Frontal cortex (tissue), 4 donors: ENCODE data around the gene BCL2L11. TPM values are rescaled to one million over a fixed set of nuclear protein-coding genes. Genes with fewer than 3 reads are reported as not detected.

ENCODE experiments used
- DNase-seq, 2 donors: peaks; one replicate each; pipeline ENCODE4 v3.0.0; 2012; ENCODE audit warnings: low spot score in 2 of 2
- FAIRE-seq: peaks from 2 replicates; lab custom pipeline; 2012; peaks lifted over from hg19 to GRCh38; lab: Jason Lieb, UNC
- total RNA-seq: library from RNA; depleted of rRNA; stranded (reverse); fragments of >200 nt; gene quantifications from one replicate; pipeline ENCODE4 v1.2.3, GENCODE V29; 2014
- donor health status: control.
- donor health status: control.
- donor health status: control.

The BCL2L11 gene
- total RNA-seq, 1 donor from 2014 or later, result 4.5 TPM

DNA sequence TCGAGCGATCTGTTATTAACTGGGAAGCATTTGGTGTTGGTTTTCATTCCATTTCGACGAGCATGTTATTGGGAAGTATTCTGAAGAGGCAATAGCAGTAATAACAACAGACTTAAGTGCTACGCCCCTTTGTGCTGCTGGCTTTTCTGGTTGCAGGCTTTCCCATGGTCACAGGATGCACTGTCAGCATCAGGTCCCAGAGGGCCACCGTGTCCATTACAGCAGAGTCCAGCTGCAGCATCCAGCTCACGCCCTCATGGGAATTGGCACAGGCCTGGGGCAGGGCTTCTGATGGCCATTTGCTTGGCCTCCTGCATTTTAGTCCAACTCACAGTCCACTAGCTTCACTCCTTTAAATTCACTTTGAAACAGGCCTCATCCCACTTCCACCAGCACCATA, 44.4 kb downstream of the BCL2L11 start:
- DNase-seq (no peak), FAIRE-seq (no peak)

DNA sequence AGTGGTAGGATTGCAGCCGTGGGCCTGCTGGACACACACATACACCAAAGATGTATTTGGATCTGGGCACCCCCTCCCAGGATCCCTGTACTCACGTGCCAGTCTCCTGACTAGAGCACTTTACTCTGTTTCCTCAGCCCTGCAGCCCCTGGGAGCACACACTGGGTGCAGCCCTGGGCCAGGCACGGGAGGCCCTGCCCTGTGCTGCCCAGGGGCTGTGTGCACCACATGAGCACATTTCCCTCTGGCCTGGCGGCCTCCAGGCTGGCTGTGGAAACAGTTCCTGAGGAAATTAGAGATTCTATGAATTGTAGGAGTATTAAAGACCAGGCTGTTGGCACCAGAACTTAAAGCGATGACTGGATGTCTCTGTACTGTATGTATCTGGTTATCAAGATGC, 45.4 kb downstream of the BCL2L11 start:
- DNase-seq (no peak), FAIRE-seq (no peak)

GRCh38 chr2:111167076-111167862, 46.6 kb downstream of the BCL2L11 start:
- no peak for DNase-seq
- FAIRE-seq, result no peak

DNA sequence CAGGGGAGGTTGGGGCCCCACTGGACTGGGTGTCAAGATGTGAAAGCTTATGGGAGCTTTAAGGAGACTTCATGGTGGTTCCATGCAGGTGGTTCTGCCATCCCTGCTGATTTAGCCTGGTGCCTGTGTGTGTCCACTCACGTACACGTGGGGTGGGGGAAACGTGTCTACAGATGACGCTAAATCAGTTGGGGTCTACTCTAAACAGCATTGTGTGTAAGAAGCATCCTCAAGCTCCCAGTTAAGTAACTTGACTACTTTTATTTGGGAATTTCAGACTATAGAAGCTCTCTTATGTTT, 47.1 kb downstream of the BCL2L11 start:
- DNase-seq, result no peak
- no peak for FAIRE-seq

DNA sequence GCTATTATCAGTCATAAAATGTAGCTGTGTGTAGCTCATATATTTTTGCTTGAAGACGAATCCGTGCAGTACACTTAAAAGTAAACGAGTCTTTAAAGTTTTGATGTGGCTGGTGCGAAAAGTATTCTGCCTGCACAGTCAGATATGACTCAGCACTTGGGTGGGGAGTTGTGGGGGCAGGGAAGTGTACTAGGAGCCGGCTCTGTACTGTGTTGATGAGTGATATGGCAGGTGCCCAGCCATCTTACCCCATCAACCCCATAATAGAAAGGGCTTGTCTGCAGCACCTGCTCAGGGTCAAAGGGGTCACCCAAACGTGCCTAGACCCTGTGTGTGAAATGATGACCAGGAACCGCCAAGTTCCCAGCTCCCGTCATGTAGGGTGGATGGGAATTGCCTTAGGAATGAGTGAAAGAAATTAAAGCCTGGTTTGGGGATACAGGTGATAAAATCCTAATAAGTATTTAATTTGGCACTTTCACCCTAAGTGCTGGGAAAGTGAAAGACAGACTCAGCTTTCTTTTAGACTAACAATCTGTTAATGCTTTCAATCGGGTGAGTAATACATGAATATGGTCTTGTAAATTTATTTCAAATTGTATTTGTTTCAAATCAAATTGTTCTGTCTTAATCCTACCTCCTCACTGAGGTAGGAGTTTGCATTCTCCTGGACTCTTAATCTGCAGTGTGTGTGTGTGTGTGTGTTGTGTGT, 48.0 kb downstream of the BCL2L11 start:
- DNase-seq, result peak in 1 of 2 donors; percentile 34
- FAIRE-seq, result no peak

DNA sequence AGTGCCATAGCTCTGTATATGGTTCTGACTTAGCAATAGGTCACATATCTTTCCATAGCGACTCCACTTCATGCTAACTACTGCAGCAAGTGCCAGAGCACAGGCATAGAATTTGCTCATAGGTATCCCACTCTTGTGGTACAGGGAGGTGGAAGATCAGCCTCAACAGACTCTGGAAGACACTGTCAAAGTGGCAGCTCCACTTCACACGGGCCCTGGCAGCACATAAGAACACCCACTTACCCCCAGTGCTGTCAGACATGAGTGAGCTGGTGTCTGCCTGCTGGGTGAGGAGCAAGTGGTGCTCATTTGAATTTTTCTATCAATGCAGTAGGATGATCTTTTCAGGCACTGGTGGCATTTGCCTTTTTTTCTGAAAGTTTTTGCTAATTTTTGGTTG, 48.6 kb downstream of the BCL2L11 start:
- DNase-seq (no peak), FAIRE-seq (no peak)

DNA sequence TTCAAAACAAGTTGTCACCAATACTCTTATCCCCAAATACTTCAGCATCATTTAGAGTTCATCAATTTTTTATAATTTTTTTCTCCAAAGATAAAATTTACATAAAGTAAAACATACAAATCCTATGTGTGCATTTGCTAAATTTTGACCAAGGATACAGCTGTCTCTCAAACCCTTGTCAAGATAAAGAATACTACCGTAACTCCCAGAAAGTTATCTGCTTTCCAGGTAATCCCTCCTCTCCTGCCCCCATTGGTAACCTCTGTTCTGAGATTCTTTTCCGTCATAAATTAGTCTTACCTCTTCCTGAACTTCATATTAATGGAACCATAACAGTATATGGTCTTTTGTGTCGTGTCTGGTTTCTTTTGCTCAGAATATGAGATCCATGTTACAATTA, 49.2 kb downstream of the BCL2L11 start:
- FAIRE-seq (no peak), DNase-seq (no peak)

- no peak for DNase-seq
These were observed 50.7 kb downstream of the BCL2L11 start for GRCh38 chr2:111171337-111171930.

DNA sequence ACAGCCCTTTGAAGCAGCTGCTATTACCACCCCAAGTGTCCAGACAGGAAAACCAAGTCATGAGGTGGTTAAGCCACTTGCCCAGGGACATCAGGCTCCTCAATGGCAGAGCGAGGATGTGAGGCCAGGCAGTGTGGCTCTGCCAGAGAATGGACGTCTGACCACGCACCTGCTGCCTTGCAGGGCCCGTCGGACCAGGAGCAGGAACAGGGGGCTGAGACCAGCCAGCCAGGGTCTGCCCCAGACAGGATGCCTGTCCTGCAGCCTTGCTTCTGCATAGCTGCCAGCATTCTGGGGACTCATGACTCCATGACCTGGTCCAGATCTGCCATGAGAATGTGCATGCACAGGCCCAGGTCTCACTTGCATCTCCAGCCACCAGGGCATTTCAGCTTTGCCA, 52.0 kb downstream of the BCL2L11 start:
- FAIRE-seq (no peak), DNase-seq (no peak)

More at GRCh38 chr2:111171337-111171930, 50.7 kb downstream of the BCL2L11 start:
- FAIRE-seq, result no peak

GRCh38 chr2:111173338-111173737, 52.6 kb downstream of the BCL2L11 start:
- no peak for DNase-seq
- no peak for FAIRE-seq

GRCh38 chr2:111173856-111174255, 53.1 kb downstream of the BCL2L11 start:
- DNase-seq (no peak), FAIRE-seq (no peak)

- no peak for FAIRE-seq
- no peak for DNase-seq
These were observed 54.9 kb downstream of the BCL2L11 start for GRCh38 chr2:111175615-111176014.

GRCh38 chr2:111176388-111176787, 55.7 kb downstream of the BCL2L11 start:
- no peak for FAIRE-seq
- DNase-seq, result no peak

DNA sequence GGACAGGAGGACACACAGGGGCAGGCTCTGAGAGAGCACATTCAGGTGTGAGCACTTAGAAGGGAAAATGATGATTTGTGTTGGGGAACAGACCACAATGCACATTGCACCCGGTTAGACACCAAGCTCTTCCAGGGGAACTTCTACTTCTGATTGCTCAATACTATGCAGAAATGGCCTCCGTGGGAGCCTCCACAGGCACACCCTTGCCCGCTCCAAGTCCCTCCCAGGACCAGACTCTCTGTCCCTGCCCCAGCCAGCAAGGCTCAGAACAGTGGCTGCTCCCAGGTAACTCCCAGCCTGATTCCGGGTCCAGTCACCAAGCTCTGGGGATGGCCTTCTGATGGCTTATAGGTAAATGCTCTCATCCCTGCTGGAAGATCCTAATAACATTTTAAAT, 56.2 kb downstream of the BCL2L11 start:
- no peak for FAIRE-seq
- no peak for DNase-seq

DNA sequence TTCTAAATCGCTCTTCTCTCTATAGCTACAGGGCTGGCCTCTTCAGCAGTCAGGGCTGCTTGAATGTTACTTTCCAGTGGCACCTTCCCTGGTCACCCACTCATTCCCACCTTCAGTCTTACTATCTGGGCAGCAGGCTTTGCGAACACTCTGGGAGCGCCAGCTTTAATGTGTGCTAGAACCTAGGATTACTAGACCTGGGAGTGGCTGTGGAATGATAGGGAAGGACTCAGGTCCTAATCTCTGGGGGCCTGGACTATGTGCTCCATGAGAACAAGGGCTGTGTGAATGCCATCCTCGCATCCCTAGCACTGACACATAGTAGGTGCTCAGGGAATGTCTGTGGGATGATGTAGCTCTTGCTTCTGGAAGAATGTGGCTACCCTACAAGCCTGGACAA, 57.6 kb downstream of the BCL2L11 start:
- no peak for FAIRE-seq

GRCh38 chr2:111178730-111179405, 58.2 kb downstream of the BCL2L11 start:
- DNase-seq, result no peak
- no peak for FAIRE-seq

More for the DNA sequence above, 57.6 kb downstream of the BCL2L11 start:
- DNase-seq, result no peak

- FAIRE-seq (no peak), DNase-seq (no peak)
These were observed 61.4 kb downstream of the BCL2L11 start for GRCh38 chr2:111182121-111182520.

GRCh38 chr2:111182740-111183139, 62.0 kb downstream of the BCL2L11 start:
- DNase-seq, result no peak
- FAIRE-seq, result no peak

DNA sequence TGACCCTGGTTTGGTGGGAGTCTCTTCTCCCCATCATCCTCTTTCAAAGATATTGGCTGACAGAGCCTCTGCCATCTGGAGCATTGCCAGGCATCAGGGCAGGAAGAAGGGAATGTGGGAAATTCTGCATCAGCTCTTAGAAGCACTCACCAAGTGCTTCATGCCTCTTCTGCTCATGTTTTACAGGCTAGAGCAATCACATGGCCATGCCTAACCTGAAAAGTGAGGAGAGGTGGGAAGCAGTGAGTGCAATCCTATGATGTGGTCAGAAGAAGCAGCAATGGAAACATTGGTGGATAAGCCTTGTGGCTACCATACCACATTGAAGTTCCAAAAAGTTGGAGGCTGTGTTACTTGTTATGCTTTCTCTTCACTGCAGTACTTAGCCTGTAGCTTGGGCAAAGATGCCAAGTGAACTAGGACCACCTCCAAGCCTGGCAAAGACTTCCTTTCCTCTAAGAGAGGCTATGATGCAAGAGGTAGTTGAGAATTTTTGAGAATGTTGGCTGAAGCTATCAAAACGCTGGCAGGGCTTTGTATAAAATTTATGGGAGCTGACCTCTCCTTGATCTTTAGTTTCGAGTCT, 64.1 kb downstream of the BCL2L11 start:
- FAIRE-seq (no peak), DNase-seq (no peak)

GRCh38 chr2:111185361-111186022, 64.8 kb downstream of the BCL2L11 start:
- no peak for FAIRE-seq
- no peak for DNase-seq
